ENCODE data around the gene PLTP. TPM values are rescaled to one million over a fixed set of nuclear protein-coding genes. Genes with fewer than 3 reads are reported as not detected.

Gene PLTP
- total and polyA plus RNA-seq, 2 experiments from 2014 or later: 108 to 160 TPM

GRCh38 chr20:45909336-45909808, 2.6 kb downstream of the PLTP start (continued):
- TF ChIP-seq ZNF462 (CRISPR knock-in tag; IDR thresholded peaks at IDR 0.05) (no peak), ZNF331 (CRISPR knock-in tag; IDR thresholded peaks at IDR 0.05; ENCODE audit: low read depth) (no peak), JUNB (IDR thresholded peaks at IDR 0.05; ENCODE audit: unreplicated experiment) (no peak), ETS1 (IDR thresholded peaks at IDR 0.05) (no peak), CREB1 (CRISPR knock-in tag; IDR thresholded peaks at IDR 0.05; ENCODE audit: low read depth) (no peak), NANOG (IDR thresholded peaks at IDR 0.05; ENCODE audit: borderline replicate concordance) (no peak)

- peaks cover 7% of the 10 kb centered on the region; the same call in 1 of the 2 replicates for H3K4me1 ChIP-seq (ENCODE audit: insufficient read depth)
- TF ChIP-seq EZH2 (IDR thresholded peaks at IDR 0.05; ENCODE audit: low read depth, unreplicated experiment) (no peak), ETS1 (IDR thresholded peaks at IDR 0.05) (no peak), CREB1 (CRISPR knock-in tag; IDR thresholded peaks at IDR 0.05; ENCODE audit: low read depth) (no peak), STAT1 (IDR thresholded peaks at IDR 0.05; ENCODE audit: unreplicated experiment) (no peak), JUNB (IDR thresholded peaks at IDR 0.05; ENCODE audit: unreplicated experiment) (no peak), NANOG (IDR thresholded peaks at IDR 0.05; ENCODE audit: borderline replicate concordance) (no peak)
- H3K4me2 ChIP-seq: no peak overlapping the region
- Mint-ChIP-seq H3K4me3 (no peak overlapping the region), H3K27me3 (ENCODE audit: insufficient read depth, low read depth, poor library complexity) (peaks cover 33% of the 10 kb centered on the region), H3K36me3 (ENCODE audit: low read depth) (peaks cover 71% of the 10 kb centered on the region), H3K4me1 (peaks cover 14% of the 10 kb centered on the region), H3K9me3 (no peaks in the 10 kb centered on the region; the same call in 2 of the 3 replicates), H3K27ac (no peak overlapping the region)
- H4K20me1 ChIP-seq (replicated peaks; ENCODE audit: insufficient read depth): peaks cover 29% of the 10 kb centered on the region
- peaks cover 19% of the 10 kb centered on the region for H3K36me3 ChIP-seq (ENCODE audit: insufficient read depth)
- H3K4me3 ChIP-seq: no peak overlapping the region
- H3K27me3 ChIP-seq (ENCODE audit: insufficient read depth): no peaks in the 10 kb centered on the region
- H3K27ac ChIP-seq (ENCODE audit: low read depth): no peak overlapping the region
- H3F3A ChIP-seq (replicated peaks; ENCODE audit: low read depth): peaks cover 13% of the 10 kb centered on the region; the same call in 1 of the 2 replicates
- H2AFZ ChIP-seq: no peak overlapping the region
- no peak for ATAC-seq
- peaks cover 10% of the 10 kb centered on the region for H3K79me2 ChIP-seq (replicated peaks; ENCODE audit: insufficient read depth)
- DNase-seq (ENCODE audit: low spot score): no peak
- no peaks in the 10 kb centered on the region for H3K9me2 ChIP-seq (ENCODE audit: insufficient read depth)
Observed at GRCh38 chr20:45908084-45908483, 3.9 kb downstream of the PLTP start.
